Endothelial cell of umbilical vein (primary cell): ENCODE measurements around the gene SATB2. TPM values are rescaled to one million over a fixed set of nuclear protein-coding genes. Genes with fewer than 3 reads are reported as not detected.

Experiments
- BruUV-seq: library from RNA; stranded (reverse); fragments of 400-500 nt; replicated peaks from 2 replicates; lab custom pipeline; 2021; lab: Mats Ljungman, UMichigan
- CTCF ChIA-PET: fragments of 300-600, 350-600 bp; sonication (Branson Sonifier 250); formaldehyde crosslinking; loops from one replicate; lab custom pipeline; 2021; ENCODE audit warnings: antibody characterized with exemption, inconsistent platforms; lab: Charles Lee
- POLR2A ChIA-PET: fragments of 300-600, 350-600 bp; sonication (Branson Sonifier 250); formaldehyde crosslinking; loops from one replicate; lab custom pipeline; 2021; ENCODE audit warnings: antibody characterized with exemption, inconsistent platforms; lab: Charles Lee
- DNase-seq: peaks from one replicate; pipeline ENCODE4 v3.0.0-alpha.2; 2011; ENCODE audit warnings: low read depth, low spot score
- FAIRE-seq: peaks from 2 replicates; lab custom pipeline; 2011; peaks lifted over from hg19 to GRCh38; lab: Jason Lieb, UNC
- H2AFZ ChIP-seq: 2 replicates; pipeline ENCODE4 v1.6.0; 2012; ENCODE audit warnings: low read depth, low read length, control low read depth, inconsistent platforms
- H3K27ac ChIP-seq: 2 replicates; pipeline ENCODE4 v1.5.1; 2011; ENCODE audit warnings: low read depth, mild to moderate bottlenecking, control low read depth, low read length, moderate library complexity; ENCODE audit not compliant: insufficient read depth
- H3K27me3 ChIP-seq, 2 experiments: 2 replicates each; pipeline versions ENCODE4 v1.6.0 to v1.6.1; 2011; ENCODE audit warnings: low read length in 2 of 2, mixed read lengths in 1 of 2; ENCODE audit not compliant: control insufficient read depth in 2 of 2, insufficient read depth in 2 of 2
- H3K36me3 ChIP-seq, 2 experiments: 2 replicates in 1 of 2; 3 replicates in 1 of 2; pipeline ENCODE4 v1.5.1; 2011; ENCODE audit warnings: low read length in 2 of 2, mild to moderate bottlenecking in 1 of 2, moderate library complexity in 1 of 2; ENCODE audit not compliant: control insufficient read depth in 2 of 2, insufficient read depth in 2 of 2; ENCODE audit errors: extremely low read depth in 1 of 2
- H3K4me1 ChIP-seq: 3 replicates; pipeline ENCODE4 v1.5.1; 2011; ENCODE audit warnings: mild to moderate bottlenecking, low read length; ENCODE audit not compliant: control insufficient read depth, insufficient read depth; ENCODE audit errors: extremely low read depth
- H3K4me2 ChIP-seq: 2 replicates; pipeline ENCODE4 v1.6.1; 2011; ENCODE audit warnings: low read length, control low read depth, mixed read lengths; ENCODE audit not compliant: insufficient read depth
- H3K4me3 ChIP-seq, 3 experiments: fragments of 200-600 bp in 1 of 3; sonication (generic), shearing (Covaris generic) in 1 of 3; replicated peaks in 1 of 3; 2 replicates each; pipeline ENCODE4 v1.5.1; 2011 to 2016; ENCODE audit warnings: control low read depth in 3 of 3, low read length in 3 of 3, mild to moderate bottlenecking in 2 of 3, inconsistent platforms in 1 of 3, low read depth in 1 of 3, moderate library complexity in 1 of 3; ENCODE audit not compliant: insufficient read depth in 1 of 3
- H3K79me2 ChIP-seq: 2 replicates; pipeline ENCODE4 v1.6.0; 2012; ENCODE audit warnings: low read length, inconsistent platforms; ENCODE audit not compliant: control insufficient read depth, insufficient read depth
- H3K9ac ChIP-seq: replicated peaks from 2 replicates; pipeline ENCODE3; 2011; ENCODE audit warnings: low read length, control low read depth; ENCODE audit not compliant: insufficient read depth; ENCODE audit errors: extremely low read depth
- H3K9me1 ChIP-seq: replicated peaks from 3 replicates; pipeline ENCODE4 v1.6.0; 2011; ENCODE audit warnings: mild to moderate bottlenecking, low read length; ENCODE audit not compliant: control insufficient read depth, insufficient read depth; ENCODE audit errors: extremely low read depth
- H3K9me3 ChIP-seq: replicated peaks from 2 replicates; pipeline ENCODE4 v1.5.1; 2012; ENCODE audit warnings: low read length, inconsistent platforms; ENCODE audit not compliant: control insufficient read depth, insufficient read depth
- H4K20me1 ChIP-seq: replicated peaks from 2 replicates; pipeline ENCODE3; 2011; ENCODE audit warnings: mild to moderate bottlenecking, low read length; ENCODE audit not compliant: control insufficient read depth, insufficient read depth; ENCODE audit errors: extremely low read depth
- EZH2 ChIP-seq: IDR thresholded peaks from 2 replicates; pipeline ENCODE4 v1.6.1; 2012; ENCODE audit warnings: borderline replicate concordance, low read depth, mild to moderate bottlenecking, moderate library complexity, low read length, inconsistent platforms; ENCODE audit not compliant: severe bottlenecking
- FOS ChIP-seq: IDR thresholded peaks from 2 replicates; pipeline ENCODE4 v1.6.1; 2011; ENCODE audit warnings: mild to moderate bottlenecking, low read length, moderate library complexity, borderline replicate concordance; ENCODE audit not compliant: insufficient read depth
- JUN ChIP-seq: IDR thresholded peaks from 2 replicates; pipeline ENCODE4 v1.6.1; 2011; ENCODE audit warnings: borderline replicate concordance, low read depth; ENCODE audit not compliant: insufficient read length, insufficient read depth
- MYC ChIP-seq: IDR thresholded peaks from one replicate; pipeline ENCODE4 v1.6.1; 2011; ENCODE audit warnings: mild to moderate bottlenecking, low read depth, low read length
- POLR2AphosphoS5 ChIP-seq: IDR thresholded peaks from 2 replicates; pipeline ENCODE4 v1.6.1; 2012; ENCODE audit warnings: low read depth, mild to moderate bottlenecking, control low read depth, low read length, moderate library complexity; ENCODE audit not compliant: insufficient read depth
- dilution Hi-C: fragments of 300-500 bp; cut with MboI; formaldehyde crosslinking; loops from one replicate; pipeline ENCODE4 v1.15.0; 2019; ENCODE audit warnings: low sequenced_read_pairs; ENCODE audit not compliant: extremely low pct_ligation_motif_present
- intact Hi-C: fragments of 100-400 bp; cut with micrococcal nuclease; formaldehyde crosslinking; loops from one replicate; pipeline ENCODE4 v1.10.0; 2022
- polyA plus RNA-seq, 4 experiments: library from polyadenylated mRNA; depleted of rRNA in 3 of 4; stranded (reverse) in 3 of 4; unstranded in 1 of 4; fragments of >200 nt; gene quantifications; 2 replicates each; pipeline versions ENCODE4 v1.2.1 to v1.2.3, GENCODE V29; 2011 to 2012; ENCODE audit warnings: missing spikeins in 1 of 4
- total RNA-seq: library from RNA; stranded (reverse); gene quantifications from 2 replicates; pipeline ENCODE4 v1.2.3, GENCODE V29; 2021
- TF ChIP-seq, protein P1 (sequence below), 2 donors: IDR thresholded peaks; 1 replicate in 1 of 2; 2 replicates in 1 of 2; pipeline ENCODE4 v1.5.1; 2011; ENCODE audit warnings: low read length in 2 of 2, mild to moderate bottlenecking in 2 of 2, moderate library complexity in 2 of 2, control low read depth in 1 of 2, inconsistent platforms in 1 of 2, low read depth in 1 of 2; ENCODE audit not compliant: insufficient read depth in 1 of 2; ENCODE audit errors: extremely low read depth in 1 of 2
- TF ChIP-seq, protein P2 (sequence below): IDR thresholded peaks from 2 replicates; pipeline ENCODE4 v1.6.1; 2011; ENCODE audit not compliant: insufficient read depth, insufficient read length

Gene SATB2
- total and polyA plus RNA-seq, 2 donors (not counting 3 experiments of a cell fraction or from before 2014, with no cell fraction given) = 0.47 to 1.1 TPM

- ChIA-PET POLR2A (no interaction called here), CTCF (interaction anchor here (1.0 to 1.9 kb wide), 4 partner anchors 13 to 1152 kb away, joined by 3 to 8 read pairs (median 4); no protein-coding TSS in a partner anchor)
- FAIRE-seq (no peak), DNase-seq (no peak)
- Histone ChIP-seq H3K36me3 (no peaks in the 10 kb centered on the region), H3K9me1 (no peaks in the 10 kb centered on the region), H3K4me1 (peaks cover 6% of the 10 kb centered on the region), H4K20me1 (no peaks in the 10 kb centered on the region), H3K27ac (no peak overlapping the region), H3K4me3 (no peak overlapping the region), H3K9ac (no peak overlapping the region), H3K9me3 (no peaks in the 10 kb centered on the region), H3K4me2 (no peak overlapping the region), H3K27me3 (peaks cover 90 to 99% of the 10 kb centered on the region in 2 experiments), H3K79me2 (no peaks in the 10 kb centered on the region), H2AFZ (no peak overlapping the region)
- no TSS peak for BruUV-seq
- dilution Hi-C loops (no loop called here), intact Hi-C loops (loop anchor here (5.0 to 10.0 kb wide), 2 partner anchors 1095 to 1662 kb away; partner anchors contain the start of gene PLCL1)
- TF ChIP-seq, protein P1, sequence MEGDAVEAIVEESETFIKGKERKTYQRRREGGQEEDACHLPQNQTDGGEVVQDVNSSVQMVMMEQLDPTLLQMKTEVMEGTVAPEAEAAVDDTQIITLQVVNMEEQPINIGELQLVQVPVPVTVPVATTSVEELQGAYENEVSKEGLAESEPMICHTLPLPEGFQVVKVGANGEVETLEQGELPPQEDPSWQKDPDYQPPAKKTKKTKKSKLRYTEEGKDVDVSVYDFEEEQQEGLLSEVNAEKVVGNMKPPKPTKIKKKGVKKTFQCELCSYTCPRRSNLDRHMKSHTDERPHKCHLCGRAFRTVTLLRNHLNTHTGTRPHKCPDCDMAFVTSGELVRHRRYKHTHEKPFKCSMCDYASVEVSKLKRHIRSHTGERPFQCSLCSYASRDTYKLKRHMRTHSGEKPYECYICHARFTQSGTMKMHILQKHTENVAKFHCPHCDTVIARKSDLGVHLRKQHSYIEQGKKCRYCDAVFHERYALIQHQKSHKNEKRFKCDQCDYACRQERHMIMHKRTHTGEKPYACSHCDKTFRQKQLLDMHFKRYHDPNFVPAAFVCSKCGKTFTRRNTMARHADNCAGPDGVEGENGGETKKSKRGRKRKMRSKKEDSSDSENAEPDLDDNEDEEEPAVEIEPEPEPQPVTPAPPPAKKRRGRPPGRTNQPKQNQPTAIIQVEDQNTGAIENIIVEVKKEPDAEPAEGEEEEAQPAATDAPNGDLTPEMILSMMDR (IDR thresholded peaks at IDR 0.05; ENCODE audit: extremely low read depth in 1 of 2, insufficient read depth in 1 of 2, low read depth in 1 of 2, low read length in 2 of 2) = no peak
- TF ChIP-seq, protein P2, sequence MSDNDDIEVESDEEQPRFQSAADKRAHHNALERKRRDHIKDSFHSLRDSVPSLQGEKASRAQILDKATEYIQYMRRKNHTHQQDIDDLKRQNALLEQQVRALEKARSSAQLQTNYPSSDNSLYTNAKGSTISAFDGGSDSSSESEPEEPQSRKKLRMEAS = no peak
- TF ChIP-seq MYC (no peak), FOS (no peak), JUN (no peak), EZH2 (peak; percentile 72), POLR2AphosphoS5 (no peak)
Measured at GRCh38 chr2:199467066-199467822, 9.5 kb upstream of the SATB2 start.
